K562 (cell line): ENCODE results near the gene SDE2. TPM values are rescaled to one million over a fixed set of nuclear protein-coding genes. Genes with fewer than 3 reads are reported as not detected.
A peak's percentile ranks its signal among the peaks of the same experiment; 100 is the strongest.

Experiments used
- ARHGAP35 ChIP-seq: fragments of 450-650 bp; IDR thresholded peaks from 2 replicates; pipeline ENCODE4 v1.6.1; 2018; ENCODE audit not compliant: partially characterized antibody
- ATF2 ChIP-seq: sonication (generic); formaldehyde crosslinking; IDR thresholded peaks from 2 replicates; pipeline ENCODE4 v1.8.1; 2022; ENCODE audit warnings: missing genetic modification reagents
- DPF2 ChIP-seq: fragments of 450-650 bp; IDR thresholded peaks from 2 replicates; pipeline ENCODE4 v1.6.1; 2016
- E2F4 ChIP-seq: sonication (generic); formaldehyde crosslinking; IDR thresholded peaks from 2 replicates; pipeline ENCODE4 v1.8.0; 2022; ENCODE audit warnings: mild to moderate bottlenecking, low read depth, missing genetic modification reagents
- ELK3 ChIP-seq: fragments of 450-650 bp; formaldehyde crosslinking; IDR thresholded peaks from 2 replicates; pipeline ENCODE4 v1.4.0; 2020; ENCODE audit warnings: mild to moderate bottlenecking
- KLF16 ChIP-seq: IDR thresholded peaks from 2 replicates; pipeline ENCODE4 v1.6.1; 2016; ENCODE audit warnings: antibody characterized with exemption
- NR2F6 ChIP-seq: fragments of 450-650 bp; formaldehyde crosslinking; IDR thresholded peaks from 2 replicates; pipeline ENCODE4 v1.4.0; 2020; ENCODE audit warnings: mild to moderate bottlenecking
- SPI1 ChIP-seq: IDR thresholded peaks from 2 replicates; pipeline ENCODE4 v1.6.1; 2011; ENCODE audit warnings: low read depth, low read length, control low read depth, borderline replicate concordance
- TAF7 ChIP-seq: fragments of 450-650 bp; IDR thresholded peaks from 2 replicates; pipeline ENCODE4 v1.6.1; 2016; ENCODE audit warnings: missing genetic modification characterization, missing compliant biosample characterization
- VEZF1 ChIP-seq: fragments of 200-800 bp; sonication (Bioruptor generic); IDR thresholded peaks from 2 replicates; pipeline ENCODE4 v1.6.1; 2017; ENCODE audit warnings: missing genetic modification characterization, missing compliant biosample characterization
- ZBTB2 ChIP-seq: fragments of 450-650 bp; IDR thresholded peaks from 2 replicates; pipeline ENCODE4 v1.6.1; 2016; ENCODE audit warnings: antibody characterized with exemption
- ZBTB33 ChIP-seq: sonication (generic); formaldehyde crosslinking; IDR thresholded peaks from 2 replicates; pipeline ENCODE4 v1.8.1; 2023; ENCODE audit warnings: mild to moderate bottlenecking, missing genetic modification reagents
- ZBTB5 ChIP-seq: fragments of 450-650 bp; IDR thresholded peaks from 2 replicates; pipeline ENCODE4 v1.6.1; 2017; ENCODE audit warnings: antibody characterized with exemption
- ZNF175 ChIP-seq: fragments of 200-800 bp; sonication (Bioruptor generic); IDR thresholded peaks from 2 replicates; pipeline ENCODE4 v1.6.1; 2016; ENCODE audit warnings: low read depth, mild to moderate bottlenecking, missing genetic modification characterization, missing compliant biosample characterization
- ZNF583 ChIP-seq: fragments of 250-450 bp; sonication (Bioruptor Pico); IDR thresholded peaks from 2 replicates; pipeline ENCODE4 v1.4.0; 2020
- ZZZ3 ChIP-seq: fragments of 450-650 bp; IDR thresholded peaks from 2 replicates; pipeline ENCODE4 v1.6.1; 2016; ENCODE audit warnings: antibody characterized with exemption, mild to moderate bottlenecking, moderate library complexity
- polyA plus RNA-seq, 8 experiments: library from polyadenylated mRNA; depleted of rRNA in 4 of 8; stranded (reverse) in 5 of 8; unstranded in 3 of 8; fragments of >200 nt; fragmentation: Nextera tagmentation in 2 of 8; fragmentation: Illumina TruSeq in 1 of 8; extraction: Ambion mirVana in 2 of 8; extraction: Trizol in 1 of 8; gene quantifications; 2 replicates each; pipeline versions ENCODE4 v1.2.1 to v1.2.3, GENCODE V29; 2011 to 2014; ENCODE audit warnings: inconsistent platforms in 1 of 8, missing spikeins in 1 of 8
- total RNA-seq, 7 experiments: library from RNA; depleted of rRNA in 6 of 7; stranded (reverse); fragments of >200 nt in 6 of 7; fragmentation: Illumina TruSeq in 2 of 7; extraction: Trizol in 2 of 7; gene quantifications; 2 replicates each; pipeline versions ENCODE4 v1.2.1 to v1.2.3, GENCODE V29; 2011 to 2021; ENCODE audit warnings: low replicate concordance in 1 of 7

SDE2 gene
- total and polyA plus RNA-seq, 9 of the 15 experiments (the other 6 are each of a cell fraction or from before 2014, with no cell fraction given) = 14.3 to 62.3 (median 46.0) TPM

- TF ChIP-seq ZBTB5 (no peak), E2F4 (CRISPR knock-in tag) (no peak), TAF7 (tag) (no peak), ZBTB2 (no peak), ZBTB33 (CRISPR knock-in tag) (no peak), NR2F6 (CRISPR knock-in tag) (no peak), ZZZ3 (no peak; the same call in 1 of the 2 replicates), VEZF1 (CRISPR knock-in tag) (0 out of 2 replicates have a peak, but pooled peaks have one; percentile 29), SPI1 (peak; percentile 66; the same call in 1 of the 2 replicates), ZNF583 (CRISPR knock-in tag) (no peak), ZNF175 (CRISPR knock-in tag) (no peak), DPF2 (peak; percentile 87), ATF2 (CRISPR knock-in tag) (no peak), KLF16 (peak; percentile 40; the same call in 1 of the 2 replicates), ARHGAP35 (no peak), ELK3 (CRISPR knock-in tag) (no peak)
These were observed 3.0 kb downstream of the SDE2 start (continued) for GRCh38 chr1:225995919-225996864.
